Naive thymus-derived CD8-positive, alpha-beta T cell (primary cell): ENCODE results near the gene HSCB. TPM values are rescaled to one million over a fixed set of nuclear protein-coding genes. Genes with fewer than 3 reads are reported as not detected.
"Not testable (repeated sequence)": the region's sequence is repeated elsewhere in the genome, so short reads cannot be mapped to it uniquely, and the experiment has no call there.

Source experiments
- ATAC-seq, 2 donors: fragments of 150-1000 bp; cut with Tn5 transposase in 1 of 2; sonication (Bioruptor Pico), chemical (Tn5 transposase) in 1 of 2; 1 replicate in 1 of 2; 2 replicates in 1 of 2; pipeline ENCODE4 v1.10.0; 2021; ENCODE audit warnings: mild to moderate bottlenecking in 2 of 2, moderate library complexity in 2 of 2
- POLR2A ChIA-PET: fragments of 350-600 bp; sonication (Branson Sonifier 250); formaldehyde crosslinking; loops from one replicate; lab custom pipeline; 2021; ENCODE audit warnings: antibody characterized with exemption; lab: Charles Lee
- DNase-seq, 10 donors: peaks; one replicate each; pipeline versions ENCODE4 v3.0.0 to v3.0.0-alpha.2; 2020 to 2022
- H3K27ac Mint-ChIP-seq, 10 donors: one replicate each; pipeline ENCODE4 v1.8.0; 2020 to 2022; ENCODE audit warnings: mild to moderate bottlenecking in 10 of 10, mixed read lengths in 10 of 10, moderate library complexity in 4 of 10, inconsistent platforms in 1 of 10
- H3K27me3 Mint-ChIP-seq, 5 donors: one replicate each; pipeline ENCODE4 v1.8.0; 2021 to 2022; ENCODE audit warnings: mixed read lengths in 5 of 5
- H3K36me3 Mint-ChIP-seq, 3 donors: one replicate each; pipeline ENCODE4 v1.8.0; 2020 to 2022; ENCODE audit warnings: mixed read lengths in 3 of 3, mild to moderate bottlenecking in 2 of 3, inconsistent platforms in 1 of 3
- H3K4me1 Mint-ChIP-seq, 4 donors: one replicate each; pipeline ENCODE4 v1.8.0; 2021 to 2022; ENCODE audit warnings: mixed read lengths in 4 of 4
- H3K4me3 Mint-ChIP-seq, 10 donors: one replicate each; pipeline ENCODE4 v1.8.0; 2020 to 2022; ENCODE audit warnings: mild to moderate bottlenecking in 10 of 10, mixed read lengths in 10 of 10, moderate library complexity in 6 of 10, inconsistent platforms in 1 of 10
- H3K9me3 Mint-ChIP-seq, 9 donors: one replicate each; pipeline ENCODE4 v1.8.0; 2020 to 2022; ENCODE audit warnings: mixed read lengths in 9 of 9, mild to moderate bottlenecking in 3 of 9, inconsistent platforms in 1 of 9, moderate library complexity in 1 of 9
- polyA plus RNA-seq, 3 donors: library from polyadenylated mRNA; unstranded; fragments of 300-500 nt; fragmentation: Illumina TruSeq; gene quantifications; one replicate each; pipeline ENCODE4 v1.2.3, GENCODE V29; 2021
- total RNA-seq, 8 experiments: library from RNA in 2 of 8; stranded (reverse) in 2 of 8; gene quantifications; one replicate each; pipeline ENCODE4 v1.2.3 and lab custom pipeline; 2021 to 2026

The HSCB gene
- total and polyA plus RNA-seq, 5 experiments from 2014 or later: 9.1 to 12.1 (median 11.5) TPM

DNA sequence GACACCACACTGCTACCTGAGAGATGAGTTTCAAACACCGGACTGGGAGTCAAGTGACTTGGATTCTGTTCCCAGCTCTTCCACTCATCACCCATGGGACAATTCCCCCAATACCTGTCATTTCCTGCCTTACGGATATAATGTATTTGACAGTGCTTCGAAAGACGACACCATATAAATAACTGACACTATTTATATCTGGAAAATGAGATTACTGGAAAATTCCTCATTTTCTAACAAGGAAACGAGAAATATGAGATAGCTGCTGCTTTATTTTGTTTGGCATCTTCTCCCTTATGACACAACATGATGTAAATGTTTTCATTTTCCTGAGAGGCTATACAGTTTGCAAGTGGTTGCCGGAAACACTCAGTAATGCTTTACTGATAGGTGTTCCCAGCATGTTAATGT lies 8.6 kb downstream of the HSCB start:
- H3K36me3 Mint-ChIP-seq: peaks cover 0 to 68% (median 15%) of the 10 kb centered on the region in 3 donors
- DNase-seq (no peak), ATAC-seq (no peak)
- POLR2A ChIA-PET: interaction anchor here (0.7 to 1.2 kb wide), 2 partner anchors 22 to 254 kb away, joined by 5 to 6 read pairs; partner anchors contain the start of gene CCDC117
- no peaks in the 10 kb centered on the region for H3K27me3 Mint-ChIP-seq
- H3K4me1 Mint-ChIP-seq: peaks cover 9 to 17% (median 11%) of the 10 kb centered on the region in 4 donors
- no peak overlapping the region for H3K4me3 Mint-ChIP-seq
- no peak overlapping the region for H3K27ac Mint-ChIP-seq
- no peaks in the 10 kb centered on the region for H3K9me3 Mint-ChIP-seq

- H3K9me3 Mint-ChIP-seq, POLR2A ChIA-PET, H3K4me3 Mint-ChIP-seq, H3K4me1 Mint-ChIP-seq, H3K27me3 Mint-ChIP-seq, ATAC-seq, DNase-seq: not testable (repeated sequence)
- H3K27ac Mint-ChIP-seq: peak overlapping the region in 1 of 10 donors; percentile 0
- H3K36me3 Mint-ChIP-seq: peaks cover 0 to 46% (median 6%) of the 10 kb centered on the region in 3 donors
These were observed 12.7 kb downstream of the HSCB start for GRCh38 chr22:28754512-28754911.

DNA sequence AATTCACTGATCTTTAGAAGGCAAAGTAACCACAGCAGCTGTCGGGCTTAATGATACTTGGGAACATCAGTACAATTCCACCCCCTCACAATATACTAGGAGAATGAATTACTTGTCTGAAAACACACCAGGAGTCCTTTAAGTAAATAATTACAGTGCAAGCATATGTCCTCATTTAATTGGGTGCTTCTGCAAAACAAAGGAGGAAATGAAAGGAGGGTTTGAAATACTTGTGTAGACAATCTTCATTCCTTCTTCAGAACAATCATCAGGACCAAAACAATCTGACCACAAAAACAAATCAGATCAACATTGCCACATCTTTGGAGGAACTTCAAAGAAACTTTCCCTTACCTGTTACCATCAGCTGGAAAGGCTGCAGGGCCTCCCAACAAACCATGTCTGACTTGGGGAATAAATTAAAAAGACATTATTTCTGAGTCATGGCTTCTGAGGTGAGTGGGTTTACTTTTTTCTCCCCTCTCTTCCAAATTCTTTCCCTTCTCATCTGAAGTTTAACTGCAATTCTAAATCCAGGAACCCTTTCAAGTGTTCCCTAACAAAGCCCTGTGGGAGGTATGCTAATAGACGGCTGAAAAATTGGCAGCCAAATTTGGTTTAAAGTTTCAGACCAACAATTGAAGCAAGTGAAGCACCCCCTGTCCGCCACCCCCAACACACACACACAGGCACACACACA lies 18.2 kb downstream of the HSCB start:
- POLR2A ChIA-PET: no interaction called here

DNA sequence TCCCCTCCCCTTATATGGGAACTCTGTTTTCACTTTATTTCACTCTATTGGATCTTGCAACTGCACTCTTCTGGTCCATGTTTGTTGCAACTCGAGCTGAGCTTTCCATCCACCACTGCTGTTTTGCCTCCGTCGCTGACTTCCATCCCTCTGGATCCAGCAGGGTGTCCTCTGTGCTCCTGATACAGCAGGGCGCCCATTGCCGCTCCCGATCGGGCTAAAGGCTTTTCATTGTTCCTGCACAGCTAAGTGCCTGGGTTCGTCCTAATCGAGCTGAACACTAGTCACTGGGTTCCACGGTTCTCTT lies 19.6 kb downstream of the HSCB start:
- Mint-ChIP-seq H3K4me1 (peaks cover 0 to 11% (median 2%) of the 10 kb centered on the region in 4 donors), H3K36me3 (peaks cover 0 to 10% (median 2%) of the 10 kb centered on the region in 3 donors), H3K27ac (peak overlapping the region in 2 of 10 donors; percentile 59 to 67), H3K4me3 (no peak overlapping the region), H3K9me3 (no peaks in the 10 kb centered on the region), H3K27me3 (no peaks in the 10 kb centered on the region)
- DNase-seq (no peak), ATAC-seq (no peak)
- POLR2A ChIA-PET: interaction anchor here (0.6 kb wide), 1 partner anchor 16 kb away, joined by 4 read pairs; no protein-coding TSS in a partner anchor

More for the DNA sequence above, 18.2 kb downstream of the HSCB start:
- H3K9me3 Mint-ChIP-seq: no peaks in the 10 kb centered on the region
- no peak for ATAC-seq
- peaks cover 0 to 13% (median 2%) of the 10 kb centered on the region in 3 donors for H3K36me3 Mint-ChIP-seq
- H3K4me1 Mint-ChIP-seq: peaks cover 0 to 11% (median 2%) of the 10 kb centered on the region in 4 donors
- H3K4me3 Mint-ChIP-seq: peak overlapping the region in 1 of 10 donors; percentile 24
- H3K27ac Mint-ChIP-seq: no peak overlapping the region
- H3K27me3 Mint-ChIP-seq: no peaks in the 10 kb centered on the region
- DNase-seq: no peak

GRCh38 chr22:28762000-28762399 lies 20.2 kb downstream of the HSCB start:
- POLR2A ChIA-PET: interaction anchor here (0.6 kb wide), 1 partner anchor 17 kb away, joined by 4 read pairs; no protein-coding TSS in a partner anchor
- peaks cover 0 to 11% (median under 1%) of the 10 kb centered on the region in 4 donors for H3K4me1 Mint-ChIP-seq
- not testable (repeated sequence) for ATAC-seq, DNase-seq, H3K36me3 Mint-ChIP-seq, H3K27me3 Mint-ChIP-seq, H3K4me3 Mint-ChIP-seq, H3K9me3 Mint-ChIP-seq, H3K27ac Mint-ChIP-seq

GRCh38 chr22:28766628-28767027 lies 24.8 kb downstream of the HSCB start:
- POLR2A ChIA-PET: interaction anchor here (0.7 kb wide), 1 partner anchor 248 kb away, joined by 3 read pairs; no protein-coding TSS in a partner anchor
- Mint-ChIP-seq H3K9me3 (peaks cover 0 to 3% (median 0%) of the 10 kb centered on the region in 9 donors), H3K27ac (no peak overlapping the region), H3K4me3 (no peak overlapping the region), H3K27me3 (no peaks in the 10 kb centered on the region), H3K36me3 (no peaks in the 10 kb centered on the region), H3K4me1 (no peaks in the 10 kb centered on the region)
- DNase-seq: no peak
- ATAC-seq: no peak

DNA sequence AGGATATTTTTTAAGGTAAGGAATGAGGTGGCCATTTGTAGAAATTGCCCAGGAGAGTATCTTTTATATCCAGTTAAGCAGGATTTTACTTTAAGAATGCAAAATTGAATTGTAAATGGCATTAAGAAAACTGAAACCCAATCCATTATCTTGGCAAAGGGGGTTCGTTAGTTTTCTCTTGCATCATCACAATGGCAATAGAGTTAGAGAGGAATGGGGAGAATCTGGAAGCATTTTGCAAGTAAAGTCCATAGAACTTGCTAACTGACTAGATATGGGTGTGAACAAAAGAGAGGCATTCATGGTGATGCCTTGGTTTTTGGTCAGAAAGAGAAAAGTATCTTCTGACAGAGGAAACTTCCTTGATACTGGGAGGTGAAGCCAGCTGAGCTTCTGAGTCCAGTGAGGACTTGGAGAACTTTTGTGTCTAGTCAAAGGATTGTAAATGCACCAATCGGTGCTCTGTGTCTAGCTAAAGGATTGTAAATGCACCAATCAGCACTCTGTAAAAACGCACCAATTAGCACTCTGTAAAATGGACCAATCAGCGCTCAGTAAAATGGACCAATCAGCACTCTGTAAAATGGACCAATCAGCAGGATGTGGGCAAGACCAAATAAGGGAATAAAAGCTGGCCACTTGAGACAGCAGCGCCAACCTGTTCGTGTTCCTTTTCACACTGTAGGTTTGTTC lies 27.0 kb downstream of the HSCB start:
- Mint-ChIP-seq H3K9me3 (peaks cover 0 to 3% (median 0%) of the 10 kb centered on the region in 9 donors), H3K27me3 (no peaks in the 10 kb centered on the region), H3K36me3 (peaks cover 0 to 6% (median 5%) of the 10 kb centered on the region in 3 donors), H3K4me3 (no peak overlapping the region), H3K4me1 (peaks cover 5 to 11% (median 9%) of the 10 kb centered on the region in 4 donors), H3K27ac (no peak overlapping the region)
- POLR2A ChIA-PET: interaction anchor here (0.6 to 0.7 kb wide), 3 partner anchors 17 to 392 kb away, joined by 3 to 6 read pairs (median 4); no protein-coding TSS in a partner anchor
- ATAC-seq (no peak), DNase-seq (no peak)

DNA sequence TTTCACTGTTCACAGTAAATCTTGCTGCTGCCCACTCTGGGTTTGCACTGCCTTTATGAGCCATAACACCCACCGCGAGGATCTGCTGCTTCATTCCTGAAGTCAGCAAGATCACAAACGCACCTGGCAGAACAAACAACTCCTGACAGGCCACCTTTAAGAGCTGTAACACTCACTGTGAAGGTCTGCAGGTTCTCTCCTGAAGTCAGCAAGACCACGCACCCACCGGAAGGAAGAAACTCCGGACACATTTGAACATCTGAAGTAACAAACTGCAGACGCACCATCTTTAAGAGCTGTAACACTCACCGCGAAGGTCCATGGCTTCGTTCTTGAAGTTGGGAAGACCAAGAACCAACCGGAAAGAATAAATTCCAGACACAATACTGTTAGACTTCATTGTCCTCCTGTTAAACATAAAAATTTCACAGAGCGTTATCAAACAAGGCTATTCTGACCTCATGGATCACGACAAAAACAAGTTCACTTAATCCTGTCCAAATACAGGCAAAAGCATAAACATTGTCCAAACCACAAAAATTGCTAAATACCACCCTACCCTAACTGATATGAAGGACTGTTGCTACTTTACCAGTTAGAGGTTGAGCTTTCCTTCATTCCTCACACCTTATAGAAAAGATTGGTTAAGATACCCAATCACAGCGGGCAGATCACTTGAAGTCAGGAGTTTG lies 27.7 kb downstream of the HSCB start:
- DNase-seq (no peak), ATAC-seq (no peak)
- Mint-ChIP-seq H3K9me3 (peaks cover 0 to 3% (median 0%) of the 10 kb centered on the region in 9 donors), H3K4me1 (peaks cover 6 to 17% (median 12%) of the 10 kb centered on the region in 4 donors), H3K27me3 (no peaks in the 10 kb centered on the region), H3K27ac (no peak overlapping the region), H3K36me3 (peaks cover 2 to 8% (median 5%) of the 10 kb centered on the region in 3 donors), H3K4me3 (no peak overlapping the region)
- POLR2A ChIA-PET: interaction anchor here (0.6 kb wide), 1 partner anchor 393 kb away, joined by 3 read pairs; no protein-coding TSS in a partner anchor

GRCh38 chr22:28771195-28771791 lies 29.5 kb downstream of the HSCB start:
- H3K4me1 Mint-ChIP-seq: peaks cover 15 to 35% (median 26%) of the 10 kb centered on the region in 4 donors
- H3K36me3 Mint-ChIP-seq: peaks cover 5 to 26% (median 10%) of the 10 kb centered on the region in 3 donors
- H3K9me3 Mint-ChIP-seq: peaks cover 0 to 3% (median 0%) of the 10 kb centered on the region in 9 donors
- no peaks in the 10 kb centered on the region for H3K27me3 Mint-ChIP-seq
- ATAC-seq (no peak), DNase-seq (no peak)
- POLR2A ChIA-PET: interaction anchor here (1.3 kb wide), 1 partner anchor 21 kb away, joined by 3 read pairs; no protein-coding TSS in a partner anchor
- H3K27ac Mint-ChIP-seq: peak overlapping the region in 1 of 10 donors; percentile 5
- H3K4me3 Mint-ChIP-seq: peak overlapping the region in 2 of 10 donors; percentile 50 to 59

DNA sequence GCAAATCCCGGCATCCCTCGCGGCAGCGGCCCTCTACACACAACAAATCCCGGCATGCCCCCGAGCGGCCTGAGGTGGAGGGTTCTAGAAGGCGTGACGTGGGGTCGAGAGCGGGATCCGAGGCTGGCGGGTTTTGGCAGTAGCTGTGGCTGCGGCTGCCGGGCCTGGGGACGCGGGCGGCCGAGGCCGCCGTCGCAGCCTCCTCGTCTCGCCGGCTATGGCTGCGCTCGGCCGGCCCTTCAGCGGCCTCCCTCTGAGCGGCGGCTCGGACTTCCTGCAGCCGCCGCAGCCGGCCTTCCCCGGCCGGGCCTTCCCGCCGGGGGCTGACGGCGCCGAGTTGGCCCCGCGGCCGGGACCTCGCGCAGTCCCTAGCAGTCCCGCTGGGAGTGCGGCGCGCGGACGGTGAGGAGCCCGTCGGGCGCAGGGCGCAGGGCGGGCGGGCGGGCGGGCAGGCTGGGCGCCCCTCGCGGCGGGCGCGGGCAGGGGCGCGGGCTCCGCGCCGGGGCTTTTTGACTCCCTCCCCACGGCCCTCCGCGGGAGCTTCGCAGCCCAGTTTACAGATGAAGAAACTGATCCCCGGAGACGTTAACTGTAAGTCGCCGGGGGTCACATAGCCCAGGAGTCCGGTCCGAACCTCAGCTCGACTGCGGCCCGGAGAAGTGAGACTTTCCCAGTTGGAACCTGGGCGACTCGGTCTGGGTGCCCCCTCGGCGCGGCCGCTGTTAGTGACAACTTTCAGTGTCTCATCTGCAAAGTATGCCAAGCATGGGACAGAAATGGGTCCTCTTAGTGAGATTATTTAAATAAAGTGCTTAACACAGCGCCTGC lies 31.0 kb downstream of the HSCB start, which contains the start of gene CCDC117:
TSS of gene CCDC117 (plus strand) at position 63 of the 828 bp plus-strand sequence. CDS start at position 218, 155 bp downstream.
- POLR2A ChIA-PET: interaction anchor here (1.0 to 2.1 kb wide), 9 partner anchors 17 to 57 kb away, joined by 3 to 24 read pairs (median 5); partner anchors contain the start of genes CHEK2, HSCB and XBP1
- peak; percentile 84 to 96 (median 90) for DNase-seq
- Mint-ChIP-seq H3K9me3 (peaks cover 0 to 3% (median 0%) of the 10 kb centered on the region in 9 donors), H3K36me3 (peaks cover 5 to 40% (median 10%) of the 10 kb centered on the region in 3 donors), H3K4me3 (peak within 1 kb of the TSS; percentile 91 to 100 (median 96)), H3K27me3 (no peaks in the 10 kb centered on the region), H3K27ac (peak within 1 kb of the TSS; percentile 88 to 98 (median 94)), H3K4me1 (peaks cover 15 to 40% (median 33%) of the 10 kb centered on the region in 4 donors)
- peak; percentile 92 to 94 for ATAC-seq

- peak overlapping the region; percentile 88 to 97 (median 94) for H3K27ac Mint-ChIP-seq
- no peaks in the 10 kb centered on the region for H3K27me3 Mint-ChIP-seq
- DNase-seq (no peak), ATAC-seq (no peak)
- peak overlapping the region; percentile 91 to 100 (median 96) for H3K4me3 Mint-ChIP-seq
- peaks cover 15 to 45% (median 37%) of the 10 kb centered on the region in 4 donors for H3K4me1 Mint-ChIP-seq
- peaks cover 0 to 3% (median 0%) of the 10 kb centered on the region in 9 donors for H3K9me3 Mint-ChIP-seq
- peaks cover 5 to 46% (median 10%) of the 10 kb centered on the region in 3 donors for H3K36me3 Mint-ChIP-seq
- POLR2A ChIA-PET: interaction anchor here (1.6 to 2.1 kb wide), 3 partner anchors 27 to 56 kb away, joined by 6 to 24 read pairs (median 7); partner anchors contain the start of genes CHEK2, HSCB and XBP1
These were observed 31.6 kb downstream of the HSCB start for GRCh38 chr22:28773461-28773867.
